ENCODE data around the gene PSG6. TPM values are rescaled to one million over a fixed set of nuclear protein-coding genes. Genes with fewer than 3 reads are reported as not detected.
"Not testable (repeated sequence)": the region's sequence is repeated elsewhere in the genome, so short reads cannot be mapped to it uniquely, and the experiment has no call there.

The PSG6 gene
- total RNA-seq, 1 experiment from 2014 or later = not detected

- DNase-seq = not testable (repeated sequence)
These were observed 829 bp upstream of the PSG6 start for GRCh38 chr19:42918377-42919069.

GRCh38 chr19:42916931-42917330, 763 bp downstream of the PSG6 start:
- H3K9me2 ChIP-seq (replicated peaks; ENCODE audit: insufficient read depth, low read length); H3K79me2 ChIP-seq (ENCODE audit: low read length); H3K9ac ChIP-seq (ENCODE audit: low read length); H3K4me2 ChIP-seq (ENCODE audit: low read depth, low read length, poor library complexity, severe bottlenecking); DNase-seq; H3K27me3 ChIP-seq (ENCODE audit: low read length); H3K27ac ChIP-seq (ENCODE audit: low read length); H3K9me3 ChIP-seq (ENCODE audit: low read length); H3K4me3 ChIP-seq (ENCODE audit: low read length); H3K36me3 ChIP-seq (ENCODE audit: insufficient read depth, low read length); H3K4me1 ChIP-seq (ENCODE audit: low read length); H4K20me1 ChIP-seq (ENCODE audit: insufficient read depth, low read depth, low read length); H2AFZ ChIP-seq (ENCODE audit: low read length): not testable (repeated sequence)

More at GRCh38 chr19:42918377-42919069, 829 bp upstream of the PSG6 start:
- not testable (repeated sequence) for H3K9me2 ChIP-seq (replicated peaks; ENCODE audit: insufficient read depth, low read length); H3K4me1 ChIP-seq (ENCODE audit: low read length); H3K36me3 ChIP-seq (ENCODE audit: insufficient read depth, low read length); H4K20me1 ChIP-seq (ENCODE audit: insufficient read depth, low read depth, low read length); H3K27ac ChIP-seq (ENCODE audit: low read length); H3K9ac ChIP-seq (ENCODE audit: low read length); H3K79me2 ChIP-seq (ENCODE audit: low read length); H3K4me2 ChIP-seq (ENCODE audit: low read depth, low read length, poor library complexity, severe bottlenecking); H2AFZ ChIP-seq (ENCODE audit: low read length); H3K4me3 ChIP-seq (ENCODE audit: low read length); H3K9me3 ChIP-seq (ENCODE audit: low read length); H3K27me3 ChIP-seq (ENCODE audit: low read length)

- not testable (repeated sequence) for H3K36me3 ChIP-seq (ENCODE audit: insufficient read depth, low read length); H2AFZ ChIP-seq (ENCODE audit: low read length); H3K79me2 ChIP-seq (ENCODE audit: low read length); H3K4me1 ChIP-seq (ENCODE audit: low read length); H3K4me2 ChIP-seq (ENCODE audit: low read depth, low read length, poor library complexity, severe bottlenecking); H3K9ac ChIP-seq (ENCODE audit: low read length); DNase-seq; H3K27ac ChIP-seq (ENCODE audit: low read length); H3K4me3 ChIP-seq (ENCODE audit: low read length); H3K27me3 ChIP-seq (ENCODE audit: low read length); H3K9me3 ChIP-seq (ENCODE audit: low read length); H3K9me2 ChIP-seq (replicated peaks; ENCODE audit: insufficient read depth, low read length); H4K20me1 ChIP-seq (ENCODE audit: insufficient read depth, low read depth, low read length)
These were observed 4.2 kb downstream of the PSG6 start for GRCh38 chr19:42913516-42913915.

- DNase-seq; H3K79me2 ChIP-seq (ENCODE audit: low read length); H3K36me3 ChIP-seq (ENCODE audit: insufficient read depth, low read length): not testable (repeated sequence)
These were observed 4.8 kb downstream of the PSG6 start for GRCh38 chr19:42912941-42913340.

GRCh38 chr19:42911731-42912130, 6.0 kb downstream of the PSG6 start:
- H3K9me2 ChIP-seq (replicated peaks; ENCODE audit: insufficient read depth, low read length); H2AFZ ChIP-seq (ENCODE audit: low read length); H3K27me3 ChIP-seq (ENCODE audit: low read length); H3K79me2 ChIP-seq (ENCODE audit: low read length); H4K20me1 ChIP-seq (ENCODE audit: insufficient read depth, low read depth, low read length); DNase-seq; H3K4me2 ChIP-seq (ENCODE audit: low read depth, low read length, poor library complexity, severe bottlenecking); H3K27ac ChIP-seq (ENCODE audit: low read length); H3K36me3 ChIP-seq (ENCODE audit: insufficient read depth, low read length); H3K4me3 ChIP-seq (ENCODE audit: low read length); H3K9ac ChIP-seq (ENCODE audit: low read length); H3K4me1 ChIP-seq (ENCODE audit: low read length); H3K9me3 ChIP-seq (ENCODE audit: low read length): not testable (repeated sequence)

More at GRCh38 chr19:42912941-42913340, 4.8 kb downstream of the PSG6 start:
- H3K9me3 ChIP-seq (ENCODE audit: low read length); H4K20me1 ChIP-seq (ENCODE audit: insufficient read depth, low read depth, low read length); H3K4me1 ChIP-seq (ENCODE audit: low read length); H3K27ac ChIP-seq (ENCODE audit: low read length); H3K4me2 ChIP-seq (ENCODE audit: low read depth, low read length, poor library complexity, severe bottlenecking); H3K4me3 ChIP-seq (ENCODE audit: low read length); H3K9me2 ChIP-seq (replicated peaks; ENCODE audit: insufficient read depth, low read length); H3K27me3 ChIP-seq (ENCODE audit: low read length); H2AFZ ChIP-seq (ENCODE audit: low read length); H3K9ac ChIP-seq (ENCODE audit: low read length): not testable (repeated sequence)

GRCh38 chr19:42906162-42906561, 11.5 kb downstream of the PSG6 start:
- not testable (repeated sequence) for DNase-seq; H3K9me2 ChIP-seq (replicated peaks; ENCODE audit: insufficient read depth, low read length); H3K4me2 ChIP-seq (ENCODE audit: low read depth, low read length, poor library complexity, severe bottlenecking); H3K27me3 ChIP-seq (ENCODE audit: low read length); H3K36me3 ChIP-seq (ENCODE audit: insufficient read depth, low read length); H3K79me2 ChIP-seq (ENCODE audit: low read length); H2AFZ ChIP-seq (ENCODE audit: low read length); H4K20me1 ChIP-seq (ENCODE audit: insufficient read depth, low read depth, low read length); H3K9ac ChIP-seq (ENCODE audit: low read length); H3K27ac ChIP-seq (ENCODE audit: low read length); H3K9me3 ChIP-seq (ENCODE audit: low read length); H3K4me3 ChIP-seq (ENCODE audit: low read length); H3K4me1 ChIP-seq (ENCODE audit: low read length)

- H2AFZ ChIP-seq (ENCODE audit: low read length); H3K4me3 ChIP-seq (ENCODE audit: low read length); H4K20me1 ChIP-seq (ENCODE audit: insufficient read depth, low read depth, low read length); DNase-seq; H3K27ac ChIP-seq (ENCODE audit: low read length); H3K9me3 ChIP-seq (ENCODE audit: low read length); H3K9me2 ChIP-seq (replicated peaks; ENCODE audit: insufficient read depth, low read length); H3K4me2 ChIP-seq (ENCODE audit: low read depth, low read length, poor library complexity, severe bottlenecking); H3K79me2 ChIP-seq (ENCODE audit: low read length); H3K36me3 ChIP-seq (ENCODE audit: insufficient read depth, low read length); H3K27me3 ChIP-seq (ENCODE audit: low read length); H3K4me1 ChIP-seq (ENCODE audit: low read length); H3K9ac ChIP-seq (ENCODE audit: low read length): not testable (repeated sequence)
These were observed 17.1 kb downstream of the PSG6 start for GRCh38 chr19:42900561-42900960.

- not testable (repeated sequence) for H3K9me3 ChIP-seq (ENCODE audit: low read length); H3K4me2 ChIP-seq (ENCODE audit: low read depth, low read length, poor library complexity, severe bottlenecking); H3K4me1 ChIP-seq (ENCODE audit: low read length); H3K79me2 ChIP-seq (ENCODE audit: low read length); H3K4me3 ChIP-seq (ENCODE audit: low read length); H3K9me2 ChIP-seq (replicated peaks; ENCODE audit: insufficient read depth, low read length); H2AFZ ChIP-seq (ENCODE audit: low read length); H3K27ac ChIP-seq (ENCODE audit: low read length); H4K20me1 ChIP-seq (ENCODE audit: insufficient read depth, low read depth, low read length); H3K27me3 ChIP-seq (ENCODE audit: low read length); H3K9ac ChIP-seq (ENCODE audit: low read length); DNase-seq; H3K36me3 ChIP-seq (ENCODE audit: insufficient read depth, low read length)
These were observed 18.0 kb downstream of the PSG6 start for GRCh38 chr19:42899674-42900073.

GRCh38 chr19:42899110-42899509, 18.6 kb downstream of the PSG6 start:
- not testable (repeated sequence) for H3K79me2 ChIP-seq (ENCODE audit: low read length); H4K20me1 ChIP-seq (ENCODE audit: insufficient read depth, low read depth, low read length); H3K27me3 ChIP-seq (ENCODE audit: low read length); DNase-seq; H2AFZ ChIP-seq (ENCODE audit: low read length); H3K4me2 ChIP-seq (ENCODE audit: low read depth, low read length, poor library complexity, severe bottlenecking); H3K27ac ChIP-seq (ENCODE audit: low read length); H3K9me3 ChIP-seq (ENCODE audit: low read length); H3K36me3 ChIP-seq (ENCODE audit: insufficient read depth, low read length); H3K4me1 ChIP-seq (ENCODE audit: low read length); H3K9ac ChIP-seq (ENCODE audit: low read length); H3K9me2 ChIP-seq (replicated peaks; ENCODE audit: insufficient read depth, low read length); H3K4me3 ChIP-seq (ENCODE audit: low read length)

Measured in Karpas-422 (cell line).